Hepatocyte (in vitro differentiated cells): ENCODE data around the gene NAPA.

ENCODE experiments used
- EZH2 ChIP-seq: fragments of 200-600 bp; sonication (generic); IDR thresholded peaks from 2 replicates; pipeline ENCODE4 v1.6.1; 2016; ENCODE audit warnings: antibody characterized with exemption, mild to moderate bottlenecking, borderline replicate concordance
- TF ChIP-seq, protein P1 (sequence below): fragments of 200-600 bp; sonication (generic); IDR thresholded peaks from 2 replicates; pipeline ENCODE4 v1.5.1; 2016; ENCODE audit warnings: antibody characterized with exemption, mild to moderate bottlenecking; ENCODE audit not compliant: poor library complexity

DNA sequence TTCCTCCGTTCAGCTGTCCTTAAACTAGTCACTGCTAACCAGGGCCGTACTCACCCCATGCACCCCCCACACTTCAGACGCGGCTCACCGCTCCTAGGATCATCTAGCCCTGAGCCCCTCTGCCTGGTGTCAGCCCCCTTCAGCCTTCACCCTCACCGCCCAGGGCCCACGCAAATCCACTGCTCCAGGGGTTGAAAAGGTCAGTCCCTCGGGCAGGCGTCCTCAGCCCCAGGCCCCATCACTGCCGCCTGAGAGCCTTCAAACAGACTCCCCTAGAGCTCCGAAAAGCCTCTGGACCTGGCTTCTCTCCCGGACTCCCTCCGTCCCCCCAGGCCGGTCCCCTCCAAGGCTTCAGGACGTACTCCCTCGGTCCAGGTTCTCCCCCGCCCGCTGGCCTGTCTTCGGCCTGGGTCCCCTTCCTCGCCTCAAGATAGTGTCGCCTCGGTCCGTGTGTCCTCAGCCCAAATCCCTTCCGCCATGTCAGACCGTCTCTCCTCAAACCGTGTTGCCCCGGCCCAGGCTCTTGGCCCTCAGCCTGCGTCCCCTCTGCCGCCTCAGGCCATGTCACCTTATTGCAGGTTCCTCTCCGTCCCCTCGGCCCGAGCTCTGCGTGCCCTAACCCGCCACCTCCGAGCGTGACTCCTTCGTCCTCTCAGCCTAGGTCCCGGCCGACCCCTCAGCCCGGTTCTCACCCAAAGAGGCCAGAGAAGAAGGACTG lies 553 bp downstream of the NAPA start:
- TF ChIP-seq, protein P1, sequence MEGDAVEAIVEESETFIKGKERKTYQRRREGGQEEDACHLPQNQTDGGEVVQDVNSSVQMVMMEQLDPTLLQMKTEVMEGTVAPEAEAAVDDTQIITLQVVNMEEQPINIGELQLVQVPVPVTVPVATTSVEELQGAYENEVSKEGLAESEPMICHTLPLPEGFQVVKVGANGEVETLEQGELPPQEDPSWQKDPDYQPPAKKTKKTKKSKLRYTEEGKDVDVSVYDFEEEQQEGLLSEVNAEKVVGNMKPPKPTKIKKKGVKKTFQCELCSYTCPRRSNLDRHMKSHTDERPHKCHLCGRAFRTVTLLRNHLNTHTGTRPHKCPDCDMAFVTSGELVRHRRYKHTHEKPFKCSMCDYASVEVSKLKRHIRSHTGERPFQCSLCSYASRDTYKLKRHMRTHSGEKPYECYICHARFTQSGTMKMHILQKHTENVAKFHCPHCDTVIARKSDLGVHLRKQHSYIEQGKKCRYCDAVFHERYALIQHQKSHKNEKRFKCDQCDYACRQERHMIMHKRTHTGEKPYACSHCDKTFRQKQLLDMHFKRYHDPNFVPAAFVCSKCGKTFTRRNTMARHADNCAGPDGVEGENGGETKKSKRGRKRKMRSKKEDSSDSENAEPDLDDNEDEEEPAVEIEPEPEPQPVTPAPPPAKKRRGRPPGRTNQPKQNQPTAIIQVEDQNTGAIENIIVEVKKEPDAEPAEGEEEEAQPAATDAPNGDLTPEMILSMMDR = no peak
- TF ChIP-seq EZH2 = no peak
